GM23338 (cell line): Measurements from ENCODE around the gene DSG3. TPM values are rescaled to one million over a fixed set of nuclear protein-coding genes. Genes with fewer than 3 reads are reported as not detected.

ENCODE experiments used
- ATAC-seq: fragments of 200-7000 bp; cut with Tn5 transposase; 3 replicates; pipeline ENCODE4 v1.9.1; 2020
- DNase-seq: peaks from one replicate; pipeline ENCODE4 v3.0.0-alpha.2; 2015; ENCODE audit warnings: low spot score
- H2AFZ ChIP-seq: fragments of 200-600 bp; sonication (generic); 2 replicates; pipeline ENCODE4 v1.8.0; 2016; ENCODE audit warnings: antibody characterized with exemption, mild to moderate bottlenecking, moderate library complexity
- H3F3A ChIP-seq: fragments of 200-600 bp; sonication (generic); replicated peaks from 2 replicates; pipeline ENCODE4 v1.8.0; 2017; ENCODE audit warnings: antibody characterized with exemption, mixed run types, low read depth
- H3K27ac ChIP-seq: fragments of 200-600 bp; sonication (generic); 2 replicates; pipeline ENCODE4 v1.6.1; 2016; ENCODE audit warnings: low read depth
- H3K27me3 ChIP-seq: fragments of 200-600 bp; sonication (generic); 2 replicates; pipeline ENCODE4 v1.8.0; 2016; ENCODE audit warnings: mild to moderate bottlenecking, mixed run types, moderate library complexity; ENCODE audit not compliant: insufficient read depth
- H3K36me3 ChIP-seq: fragments of 200-600 bp; sonication (generic); 2 replicates; pipeline ENCODE4 v1.8.0; 2016; ENCODE audit warnings: mild to moderate bottlenecking; ENCODE audit not compliant: insufficient read depth
- H3K4me1 ChIP-seq: fragments of 200-600 bp; sonication (generic); 2 replicates; pipeline ENCODE4 v1.8.0; 2016; ENCODE audit warnings: mild to moderate bottlenecking, moderate library complexity; ENCODE audit not compliant: insufficient read depth
- H3K4me2 ChIP-seq: fragments of 200-600 bp; sonication (generic); 2 replicates; pipeline ENCODE4 v1.7.1; 2017; ENCODE audit warnings: mixed run types
- H3K4me3 ChIP-seq: fragments of 200-600 bp; sonication (generic); 2 replicates; pipeline ENCODE4 v1.6.1; 2016; ENCODE audit warnings: mixed run types
- H3K79me2 ChIP-seq: fragments of 200-600 bp; sonication (generic); replicated peaks from 2 replicates; pipeline ENCODE4 v1.8.0; 2017; ENCODE audit warnings: mild to moderate bottlenecking; ENCODE audit not compliant: insufficient read depth
- H3K9me2 ChIP-seq: fragments of 200-600 bp; sonication (generic); 2 replicates; pipeline ENCODE4 v1.8.0; 2017; ENCODE audit not compliant: insufficient read depth
- H4K20me1 ChIP-seq: fragments of 200-600 bp; sonication (generic); replicated peaks from 2 replicates; pipeline ENCODE4 v1.8.0; 2017; ENCODE audit warnings: mild to moderate bottlenecking; ENCODE audit not compliant: insufficient read depth
- H3K27ac Mint-ChIP-seq: 2 replicates; pipeline ENCODE4 v1.8.0; 2020; ENCODE audit warnings: inconsistent platforms, mild to moderate bottlenecking, moderate library complexity, mixed read lengths
- H3K27me3 Mint-ChIP-seq: 3 replicates; pipeline ENCODE4 v1.8.0; 2022; ENCODE audit warnings: low read depth, mild to moderate bottlenecking, moderate library complexity, mixed read lengths, inconsistent platforms; ENCODE audit not compliant: insufficient read depth, poor library complexity
- H3K36me3 Mint-ChIP-seq: 3 replicates; pipeline ENCODE4 v1.8.0; 2021; ENCODE audit warnings: low read depth, mild to moderate bottlenecking, inconsistent platforms, moderate library complexity, mixed read lengths
- H3K4me1 Mint-ChIP-seq: 3 replicates; pipeline ENCODE4 v1.8.0; 2020; ENCODE audit warnings: mild to moderate bottlenecking, inconsistent platforms, mixed read lengths
- H3K4me3 Mint-ChIP-seq: 3 replicates; pipeline ENCODE4 v1.8.0; 2021; ENCODE audit warnings: moderate library complexity, mild to moderate bottlenecking, inconsistent platforms, mixed read lengths
- H3K9me3 Mint-ChIP-seq: 3 replicates; pipeline ENCODE4 v1.8.0; 2020; ENCODE audit warnings: moderate library complexity, mild to moderate bottlenecking, inconsistent platforms, mixed read lengths
- EZH2 ChIP-seq: fragments of 200-600 bp; sonication (generic); IDR thresholded peaks from one replicate; pipeline ENCODE4 v1.8.0; 2017; ENCODE audit warnings: antibody characterized with exemption, mild to moderate bottlenecking, low read depth; ENCODE audit not compliant: unreplicated experiment
- EZH2phosphoT487 ChIP-seq: fragments of 200-600 bp; sonication (generic); IDR thresholded peaks from one replicate; pipeline ENCODE4 v1.8.1; 2018; ENCODE audit warnings: antibody characterized with exemption; ENCODE audit not compliant: unreplicated experiment
- JUNB ChIP-seq: IDR thresholded peaks from one replicate; pipeline ENCODE4 v1.6.1; 2016; ENCODE audit warnings: antibody characterized with exemption; ENCODE audit not compliant: unreplicated experiment
- NANOG ChIP-seq: IDR thresholded peaks from 2 replicates; pipeline ENCODE4 v1.6.1; 2016; ENCODE audit warnings: antibody characterized with exemption, borderline replicate concordance
- POLR2AphosphoS5 ChIP-seq: IDR thresholded peaks from 2 replicates; pipeline ENCODE4 v1.6.1; 2016; ENCODE audit warnings: antibody characterized with exemption, low read depth
- STAT1 ChIP-seq: IDR thresholded peaks from one replicate; pipeline ENCODE4 v1.6.1; 2016; ENCODE audit warnings: antibody characterized with exemption; ENCODE audit not compliant: unreplicated experiment
- ZNF114 ChIP-seq: fragments of 250-450 bp; sonication (Bioruptor Pico); IDR thresholded peaks from 2 replicates; pipeline ENCODE4 v1.5.0; 2020; ENCODE audit warnings: mild to moderate bottlenecking, moderate library complexity
- ZNF331 ChIP-seq: fragments of 250-450 bp; sonication (Bioruptor Pico); IDR thresholded peaks from 2 replicates; pipeline ENCODE4 v1.5.0; 2020; ENCODE audit warnings: low read depth, mild to moderate bottlenecking, moderate library complexity
- polyA plus RNA-seq: library from polyadenylated mRNA; unstranded; fragments of >200 nt; fragmentation: Nextera tagmentation; extraction: Ambion mirVana; gene quantifications from 2 replicates; pipeline ENCODE4 v1.2.1, GENCODE V29; 2016
- total RNA-seq: library from RNA; depleted of rRNA; stranded (reverse); fragments of >200 nt; shearing (Covaris generic); gene quantifications from 2 replicates; pipeline ENCODE4 v1.2.3, GENCODE V29; 2014
- TF ChIP-seq, protein P1 (sequence below): fragments of 250-450 bp; sonication (Bioruptor Pico); IDR thresholded peaks from 2 replicates; pipeline ENCODE4 v1.5.0; 2020; ENCODE audit warnings: mild to moderate bottlenecking, moderate library complexity
- TF ChIP-seq, protein P2 (sequence below): IDR thresholded peaks from 2 replicates; pipeline ENCODE4 v1.6.1; 2016; ENCODE audit warnings: antibody characterized with exemption

Gene DSG3
- total and polyA plus RNA-seq, 2 experiments from 2014 or later, result 0.05 to 0.24 TPM

GRCh38 chr18:31432316-31432715 lies 15.2 kb upstream of the DSG3 start:
- ATAC-seq (no peak), DNase-seq (no peak)
- no peaks in the 10 kb centered on the region for H4K20me1 ChIP-seq
- H3K79me2 ChIP-seq, result no peaks in the 10 kb centered on the region
- peaks cover 3% of the 10 kb centered on the region for H3K4me1 ChIP-seq
- H3K4me1 Mint-ChIP-seq, result peaks cover 7% of the 10 kb centered on the region
- no peaks in the 10 kb centered on the region for H3K9me2 ChIP-seq
- no peak overlapping the region for H3K4me2 ChIP-seq
- H3K27me3 ChIP-seq, result no peaks in the 10 kb centered on the region
- H3K36me3 ChIP-seq, result no peaks in the 10 kb centered on the region
- no peaks in the 10 kb centered on the region for H3K36me3 Mint-ChIP-seq
- no peak overlapping the region for H3K27ac ChIP-seq
- H3K27me3 Mint-ChIP-seq, result peaks cover 2% of the 10 kb centered on the region
- no peaks in the 10 kb centered on the region for H3F3A ChIP-seq
- H3K4me3 Mint-ChIP-seq, result no peak overlapping the region
- H3K27ac Mint-ChIP-seq, result no peak overlapping the region
- H3K9me3 Mint-ChIP-seq, result peaks cover 4% of the 10 kb centered on the region; the same call in 2 of the 3 replicates
- no peak overlapping the region for H3K4me3 ChIP-seq
- no peak for TF ChIP-seq NANOG
- TF ChIP-seq, protein P1, sequence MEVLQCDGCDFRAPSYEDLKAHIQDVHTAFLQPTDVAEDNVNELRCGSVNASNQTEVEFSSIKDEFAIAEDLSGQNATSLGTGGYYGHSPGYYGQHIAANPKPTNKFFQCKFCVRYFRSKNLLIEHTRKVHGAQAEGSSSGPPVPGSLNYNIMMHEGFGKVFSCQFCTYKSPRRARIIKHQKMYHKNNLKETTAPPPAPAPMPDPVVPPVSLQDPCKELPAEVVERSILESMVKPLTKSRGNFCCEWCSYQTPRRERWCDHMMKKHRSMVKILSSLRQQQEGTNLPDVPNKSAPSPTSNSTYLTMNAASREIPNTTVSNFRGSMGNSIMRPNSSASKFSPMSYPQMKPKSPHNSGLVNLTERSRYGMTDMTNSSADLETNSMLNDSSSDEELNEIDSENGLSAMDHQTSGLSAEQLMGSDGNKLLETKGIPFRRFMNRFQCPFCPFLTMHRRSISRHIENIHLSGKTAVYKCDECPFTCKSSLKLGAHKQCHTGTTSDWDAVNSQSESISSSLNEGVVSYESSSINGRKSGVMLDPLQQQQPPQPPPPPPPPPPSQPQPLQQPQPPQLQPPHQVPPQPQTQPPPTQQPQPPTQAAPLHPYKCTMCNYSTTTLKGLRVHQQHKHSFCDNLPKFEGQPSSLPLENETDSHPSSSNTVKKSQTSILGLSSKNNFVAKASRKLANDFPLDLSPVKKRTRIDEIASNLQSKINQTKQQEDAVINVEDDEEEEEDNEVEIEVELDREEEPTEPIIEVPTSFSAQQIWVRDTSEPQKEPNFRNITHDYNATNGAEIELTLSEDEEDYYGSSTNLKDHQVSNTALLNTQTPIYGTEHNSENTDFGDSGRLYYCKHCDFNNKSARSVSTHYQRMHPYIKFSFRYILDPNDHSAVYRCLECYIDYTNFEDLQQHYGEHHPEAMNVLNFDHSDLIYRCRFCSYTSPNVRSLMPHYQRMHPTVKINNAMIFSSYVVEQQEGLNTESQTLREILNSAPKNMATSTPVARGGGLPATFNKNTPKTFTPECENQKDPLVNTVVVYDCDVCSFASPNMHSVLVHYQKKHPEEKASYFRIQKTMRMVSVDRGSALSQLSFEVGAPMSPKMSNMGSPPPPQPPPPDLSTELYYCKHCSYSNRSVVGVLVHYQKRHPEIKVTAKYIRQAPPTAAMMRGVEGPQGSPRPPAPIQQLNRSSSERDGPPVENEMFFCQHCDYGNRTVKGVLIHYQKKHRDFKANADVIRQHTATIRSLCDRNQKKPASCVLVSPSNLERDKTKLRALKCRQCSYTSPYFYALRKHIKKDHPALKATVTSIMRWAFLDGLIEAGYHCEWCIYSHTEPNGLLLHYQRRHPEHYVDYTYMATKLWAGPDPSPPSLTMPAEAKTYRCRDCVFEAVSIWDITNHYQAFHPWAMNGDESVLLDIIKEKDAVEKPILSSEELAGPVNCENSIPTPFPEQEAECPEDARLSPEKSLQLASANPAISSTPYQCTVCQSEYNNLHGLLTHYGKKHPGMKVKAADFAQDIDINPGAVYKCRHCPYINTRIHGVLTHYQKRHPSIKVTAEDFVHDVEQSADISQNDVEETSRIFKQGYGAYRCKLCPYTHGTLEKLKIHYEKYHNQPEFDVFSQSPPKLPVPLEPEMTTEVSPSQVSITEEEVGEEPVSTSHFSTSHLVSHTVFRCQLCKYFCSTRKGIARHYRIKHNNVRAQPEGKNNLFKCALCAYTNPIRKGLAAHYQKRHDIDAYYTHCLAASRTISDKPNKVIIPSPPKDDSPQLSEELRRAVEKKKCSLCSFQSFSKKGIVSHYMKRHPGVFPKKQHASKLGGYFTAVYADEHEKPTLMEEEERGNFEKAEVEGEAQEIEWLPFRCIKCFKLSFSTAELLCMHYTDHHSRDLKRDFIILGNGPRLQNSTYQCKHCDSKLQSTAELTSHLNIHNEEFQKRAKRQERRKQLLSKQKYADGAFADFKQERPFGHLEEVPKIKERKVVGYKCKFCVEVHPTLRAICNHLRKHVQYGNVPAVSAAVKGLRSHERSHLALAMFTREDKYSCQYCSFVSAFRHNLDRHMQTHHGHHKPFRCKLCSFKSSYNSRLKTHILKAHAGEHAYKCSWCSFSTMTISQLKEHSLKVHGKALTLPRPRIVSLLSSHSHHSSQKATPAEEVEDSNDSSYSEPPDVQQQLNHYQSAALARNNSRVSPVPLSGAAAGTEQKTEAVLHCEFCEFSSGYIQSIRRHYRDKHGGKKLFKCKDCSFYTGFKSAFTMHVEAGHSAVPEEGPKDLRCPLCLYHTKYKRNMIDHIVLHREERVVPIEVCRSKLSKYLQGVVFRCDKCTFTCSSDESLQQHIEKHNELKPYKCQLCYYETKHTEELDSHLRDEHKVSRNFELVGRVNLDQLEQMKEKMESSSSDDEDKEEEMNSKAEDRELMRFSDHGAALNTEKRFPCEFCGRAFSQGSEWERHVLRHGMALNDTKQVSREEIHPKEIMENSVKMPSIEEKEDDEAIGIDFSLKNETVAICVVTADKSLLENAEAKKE (CRISPR knock-in tag), result no peak
- no peak for TF ChIP-seq ZNF114 (CRISPR knock-in tag)
- TF ChIP-seq JUNB, result no peak
- TF ChIP-seq EZH2phosphoT487, result no peak
- no peak for TF ChIP-seq STAT1
- TF ChIP-seq, protein P2, sequence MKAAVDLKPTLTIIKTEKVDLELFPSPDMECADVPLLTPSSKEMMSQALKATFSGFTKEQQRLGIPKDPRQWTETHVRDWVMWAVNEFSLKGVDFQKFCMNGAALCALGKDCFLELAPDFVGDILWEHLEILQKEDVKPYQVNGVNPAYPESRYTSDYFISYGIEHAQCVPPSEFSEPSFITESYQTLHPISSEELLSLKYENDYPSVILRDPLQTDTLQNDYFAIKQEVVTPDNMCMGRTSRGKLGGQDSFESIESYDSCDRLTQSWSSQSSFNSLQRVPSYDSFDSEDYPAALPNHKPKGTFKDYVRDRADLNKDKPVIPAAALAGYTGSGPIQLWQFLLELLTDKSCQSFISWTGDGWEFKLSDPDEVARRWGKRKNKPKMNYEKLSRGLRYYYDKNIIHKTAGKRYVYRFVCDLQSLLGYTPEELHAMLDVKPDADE, result no peak
- TF ChIP-seq ZNF331, result no peak
- no peak for TF ChIP-seq EZH2
- TF ChIP-seq POLR2AphosphoS5, result no peak
- H2AFZ ChIP-seq, result no peak overlapping the region
